ENCODE data around the gene RPUSD3.

The RPUSD3 gene

GRCh38 chr3:9797196-9797945 is 46.4 kb downstream of the RPUSD3 start:
- DNase-seq: no peak

GRCh38 chr3:9795207-9795606 is 48.6 kb downstream of the RPUSD3 start:
- DNase-seq: no peak

- DNase-seq: no peak
These were observed 49.4 kb downstream of the RPUSD3 start for GRCh38 chr3:9794400-9794799.

- peak; percentile 42 for DNase-seq
These were observed 50.5 kb downstream of the RPUSD3 start for GRCh38 chr3:9793161-9793781.

- peak; percentile 89 for DNase-seq
These were observed 51.2 kb downstream of the RPUSD3 start, which contains the start of the genes ARPC4 and TADA3 for GRCh38 chr3:9792405-9793160. Gene ARPC4 (plus strand): TSS chr3:9793082. CDS start chr3:9793122, 40 bp downstream. Gene TADA3 (minus strand): TSS chr3:9792473. CDS start chr3:9791466, 1,007 bp downstream.

GRCh38 chr3:9791790-9792404 is 51.9 kb downstream of the RPUSD3 start:
- no peak for DNase-seq

GRCh38 chr3:9791127-9791526 is 52.7 kb downstream of the RPUSD3 start:
- DNase-seq: no peak

Data from NCI-H226 (cell line).